Choroid plexus epithelial cell (primary cell): Measurements from ENCODE around the gene MN1.
A peak's percentile ranks its signal among the peaks of the same experiment; 100 is the strongest.

Source experiments
- DNase-seq: peaks from one replicate; pipeline ENCODE4 v3.0.0-alpha.2; 2010; ENCODE audit warnings: low read depth
- H3K4me3 ChIP-seq: 2 replicates; pipeline ENCODE4 v1.5.1; 2011; ENCODE audit warnings: low read depth, mild to moderate bottlenecking, control low read depth, low read length, moderate library complexity
- TF ChIP-seq, protein P1 (sequence below): conservative IDR thresholded peaks from 2 replicates; pipeline ENCODE4 v1.5.1; 2011; ENCODE audit warnings: low read depth, mild to moderate bottlenecking, control low read depth, inconsistent platforms, low read length, moderate library complexity

Gene MN1

GRCh38 chr22:27783436-27784119 is 18.0 kb downstream of the MN1 start:
- no peak overlapping the region for H3K4me3 ChIP-seq
- DNase-seq, result no peak
- TF ChIP-seq, protein P1, sequence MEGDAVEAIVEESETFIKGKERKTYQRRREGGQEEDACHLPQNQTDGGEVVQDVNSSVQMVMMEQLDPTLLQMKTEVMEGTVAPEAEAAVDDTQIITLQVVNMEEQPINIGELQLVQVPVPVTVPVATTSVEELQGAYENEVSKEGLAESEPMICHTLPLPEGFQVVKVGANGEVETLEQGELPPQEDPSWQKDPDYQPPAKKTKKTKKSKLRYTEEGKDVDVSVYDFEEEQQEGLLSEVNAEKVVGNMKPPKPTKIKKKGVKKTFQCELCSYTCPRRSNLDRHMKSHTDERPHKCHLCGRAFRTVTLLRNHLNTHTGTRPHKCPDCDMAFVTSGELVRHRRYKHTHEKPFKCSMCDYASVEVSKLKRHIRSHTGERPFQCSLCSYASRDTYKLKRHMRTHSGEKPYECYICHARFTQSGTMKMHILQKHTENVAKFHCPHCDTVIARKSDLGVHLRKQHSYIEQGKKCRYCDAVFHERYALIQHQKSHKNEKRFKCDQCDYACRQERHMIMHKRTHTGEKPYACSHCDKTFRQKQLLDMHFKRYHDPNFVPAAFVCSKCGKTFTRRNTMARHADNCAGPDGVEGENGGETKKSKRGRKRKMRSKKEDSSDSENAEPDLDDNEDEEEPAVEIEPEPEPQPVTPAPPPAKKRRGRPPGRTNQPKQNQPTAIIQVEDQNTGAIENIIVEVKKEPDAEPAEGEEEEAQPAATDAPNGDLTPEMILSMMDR, result no peak

DNA sequence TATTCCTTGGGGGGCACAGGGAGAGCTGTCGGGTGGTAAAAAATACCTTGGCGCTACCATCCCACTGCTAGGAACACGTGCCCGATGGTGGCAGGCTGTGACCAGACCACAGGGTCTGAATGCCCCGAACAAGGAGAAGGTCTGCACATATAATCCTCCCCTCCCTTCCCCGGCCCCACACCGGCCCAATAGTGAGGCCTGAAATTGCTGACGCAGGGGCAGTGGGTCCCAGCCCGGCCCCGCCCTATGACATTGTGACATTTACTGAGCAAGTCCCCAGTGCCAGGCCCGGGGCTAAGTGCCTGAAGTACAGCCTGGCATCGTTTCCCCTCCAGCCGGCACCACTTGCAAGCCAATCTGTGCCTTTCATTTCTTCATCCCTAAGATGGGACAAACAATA is 19.5 kb downstream of the MN1 start:
- TF ChIP-seq, protein P1, result no peak

DNA sequence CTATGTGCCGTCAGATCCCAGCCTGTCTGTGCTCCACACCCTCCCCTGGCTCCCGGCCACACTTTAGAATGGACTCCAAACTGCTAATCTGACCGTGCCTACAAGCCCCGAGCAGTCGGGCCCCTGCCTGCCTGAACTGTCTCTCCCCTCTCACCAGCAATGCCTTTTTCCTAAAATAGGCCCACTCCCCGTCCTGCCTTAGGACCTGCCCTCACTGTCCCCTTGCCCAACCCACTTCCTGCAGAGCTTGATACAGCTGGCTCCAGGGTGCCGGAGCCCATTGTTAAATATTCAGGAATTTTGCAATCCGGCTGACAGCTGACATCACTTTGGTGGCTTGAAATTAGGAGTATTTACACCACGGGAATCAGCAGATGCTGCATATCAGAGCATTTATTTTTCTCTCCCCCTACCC is 21.4 kb downstream of the MN1 start:
- DNase-seq, result peak; percentile 47
- H3K4me3 ChIP-seq, result no peak overlapping the region
- TF ChIP-seq, protein P1, result no peak

More for the DNA sequence above, 19.5 kb downstream of the MN1 start:
- no peak for DNase-seq
- no peak overlapping the region for H3K4me3 ChIP-seq

DNA sequence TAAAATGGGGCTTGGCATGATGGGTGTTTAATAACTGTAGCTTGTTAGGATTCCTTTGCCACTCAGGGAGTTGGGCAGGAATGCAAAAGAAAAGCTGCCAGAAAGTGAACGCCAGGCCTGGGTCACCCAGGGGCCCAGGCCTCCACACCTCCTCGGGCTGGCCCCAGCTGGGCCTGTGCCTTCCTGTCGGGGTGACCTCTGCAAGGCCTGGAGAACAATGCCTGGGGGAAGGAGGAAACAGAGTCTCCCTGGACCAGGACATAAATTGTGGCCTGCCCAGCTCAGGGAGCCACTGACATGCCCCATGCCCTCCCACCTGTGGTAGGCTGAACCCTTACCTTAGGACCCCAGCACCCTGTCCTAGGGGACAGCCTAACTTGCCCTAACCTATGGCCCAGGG is 21.9 kb downstream of the MN1 start:
- H3K4me3 ChIP-seq, result no peak overlapping the region
- TF ChIP-seq, protein P1, result no peak

GRCh38 chr22:27778294-27779090 is 23.1 kb downstream of the MN1 start:
- DNase-seq, result no peak
- TF ChIP-seq, protein P1, result no peak
- H3K4me3 ChIP-seq, result no peak overlapping the region

More for the DNA sequence above, 21.9 kb downstream of the MN1 start:
- no peak for DNase-seq

- no peak overlapping the region for H3K4me3 ChIP-seq
- TF ChIP-seq, protein P1, result no peak
- DNase-seq, result no peak
These were observed 24.4 kb downstream of the MN1 start for GRCh38 chr22:27777128-27777527.
